MG63 (cell line): ENCODE measurements around the gene NSMCE4A. TPM values are rescaled to one million over a fixed set of nuclear protein-coding genes. Genes with fewer than 3 reads are reported as not detected.
"Not testable (repeated sequence)": the region's sequence is repeated elsewhere in the genome, so short reads cannot be mapped to it uniquely, and the experiment has no call there.

ENCODE experiments used
- DNase-seq: peaks from one replicate; pipeline ENCODE4 v3.0.0-alpha.2; 2020
- H3K27me3 ChIP-seq: fragments of 250-450 bp; sonication (Bioruptor Pico); 2 replicates; pipeline ENCODE4 v1.5.1; 2020; ENCODE audit warnings: mild to moderate bottlenecking, moderate library complexity
- H3K36me3 ChIP-seq: fragments of 250-450 bp; sonication (Bioruptor Pico); 2 replicates; pipeline ENCODE4 v1.5.1; 2020; ENCODE audit warnings: mild to moderate bottlenecking, moderate library complexity
- H3K4me3 ChIP-seq: fragments of 250-450 bp; sonication (Bioruptor Pico); 2 replicates; pipeline ENCODE4 v1.5.1; 2020; ENCODE audit warnings: mild to moderate bottlenecking, moderate library complexity
- H3K9me3 ChIP-seq: fragments of 250-450 bp; sonication (Bioruptor Pico); 2 replicates; pipeline ENCODE4 v1.5.1; 2020; ENCODE audit warnings: mild to moderate bottlenecking, moderate library complexity
- total RNA-seq: library from RNA; depleted of rRNA; stranded (reverse); fragments of >200 nt; shearing (Covaris generic); gene quantifications from 2 replicates; pipeline ENCODE4 v1.2.3, GENCODE V29; 2014; ENCODE audit warnings: low replicate concordance; rRNA removed

Gene NSMCE4A
- total RNA-seq, 1 experiment from 2014 or later, result 65.7 TPM

- DNase-seq, result peak; percentile 71
- H3K4me3 ChIP-seq, result peak overlapping the region; percentile 96
- H3K9me3 ChIP-seq, result no peaks in the 10 kb centered on the region
- no peaks in the 10 kb centered on the region for H3K27me3 ChIP-seq
- H3K36me3 ChIP-seq, result peaks cover 7% of the 10 kb centered on the region
Observed at GRCh38 chr10:121927318-121927840, 47.6 kb downstream of the NSMCE4A start.

- peaks cover 7% of the 10 kb centered on the region for H3K36me3 ChIP-seq
- no peaks in the 10 kb centered on the region for H3K9me3 ChIP-seq
- H3K4me3 ChIP-seq, result peak overlapping the region; percentile 96
- no peak for DNase-seq
- H3K27me3 ChIP-seq, result no peaks in the 10 kb centered on the region
Observed at GRCh38 chr10:121926671-121927317, 48.2 kb downstream of the NSMCE4A start.

- H3K27me3 ChIP-seq, result no peaks in the 10 kb centered on the region
- peak overlapping the region; percentile 96 for H3K4me3 ChIP-seq
- no peaks in the 10 kb centered on the region for H3K9me3 ChIP-seq
- DNase-seq, result no peak
- peaks cover 8% of the 10 kb centered on the region for H3K36me3 ChIP-seq
Observed at GRCh38 chr10:121926157-121926556, 48.9 kb downstream of the NSMCE4A start.

GRCh38 chr10:121921238-121921931 lies 53.6 kb downstream of the NSMCE4A start:
- no peak for DNase-seq
- Histone ChIP-seq H3K9me3 (no peaks in the 10 kb centered on the region), H3K27me3 (no peaks in the 10 kb centered on the region)

GRCh38 chr10:121919666-121920065 lies 55.4 kb downstream of the NSMCE4A start:
- DNase-seq, result no peak
- H3K4me3 ChIP-seq, result no peak overlapping the region
- H3K36me3 ChIP-seq, result peaks cover 37% of the 10 kb centered on the region

More at GRCh38 chr10:121921238-121921931, 53.6 kb downstream of the NSMCE4A start:
- Histone ChIP-seq H3K36me3 (peaks cover 33% of the 10 kb centered on the region), H3K4me3 (no peak overlapping the region)

GRCh38 chr10:121918800-121919199 lies 56.2 kb downstream of the NSMCE4A start:
- not testable (repeated sequence) for DNase-seq, H3K27me3 ChIP-seq

More at GRCh38 chr10:121919666-121920065, 55.4 kb downstream of the NSMCE4A start:
- no peaks in the 10 kb centered on the region for H3K9me3 ChIP-seq
- no peaks in the 10 kb centered on the region for H3K27me3 ChIP-seq

GRCh38 chr10:121914661-121915060 lies 60.4 kb downstream of the NSMCE4A start:
- H3K36me3 ChIP-seq, result peaks cover 36% of the 10 kb centered on the region
- no peak overlapping the region for H3K4me3 ChIP-seq
- no peaks in the 10 kb centered on the region for H3K27me3 ChIP-seq
- DNase-seq, result no peak
- H3K9me3 ChIP-seq, result no peaks in the 10 kb centered on the region

More at GRCh38 chr10:121918800-121919199, 56.2 kb downstream of the NSMCE4A start:
- peaks cover 34% of the 10 kb centered on the region for H3K36me3 ChIP-seq
- not testable (repeated sequence) for H3K9me3 ChIP-seq, H3K4me3 ChIP-seq

- H3K36me3 ChIP-seq, result peaks cover 25% of the 10 kb centered on the region
- no peaks in the 10 kb centered on the region for H3K9me3 ChIP-seq
- no peak overlapping the region for H3K4me3 ChIP-seq
- no peaks in the 10 kb centered on the region for H3K27me3 ChIP-seq
- DNase-seq, result no peak
Observed at GRCh38 chr10:121911421-121911697, 63.7 kb downstream of the NSMCE4A start.

GRCh38 chr10:121910673-121911420 lies 64.2 kb downstream of the NSMCE4A start:
- no peak overlapping the region for H3K4me3 ChIP-seq
- no peaks in the 10 kb centered on the region for H3K27me3 ChIP-seq
- no peak for DNase-seq
- H3K9me3 ChIP-seq, result no peaks in the 10 kb centered on the region
- peaks cover 22% of the 10 kb centered on the region for H3K36me3 ChIP-seq

Other genes with a start within 250 kb of the NSMCE4A start
- 21.5 and 24.7 TPM in 2 replicates for gene ATE1, start 47.2 kb downstream of the NSMCE4A start, total RNA-seq
- gene TACC2, start 13.9 kb upstream of the NSMCE4A start, total RNA-seq, result 7.3 and 7.4 TPM in 2 replicates